Sigmoid colon (tissue), 7 donors: ENCODE measurements around the gene KCNH5. TPM values are rescaled to one million over a fixed set of nuclear protein-coding genes. Genes with fewer than 3 reads are reported as not detected.

Source experiments
- DNase-seq: peaks from one replicate; pipeline ENCODE4 v3.0.0-alpha.2; 2019
- H3K27ac ChIP-seq, 4 donors: fragments of 200-600 bp; sonication (generic); one replicate each; pipeline ENCODE4 v1.5.1; 2016 to 2019; ENCODE audit warnings: mild to moderate bottlenecking in 1 of 4
- H3K27me3 ChIP-seq, 3 donors: fragments of 200-600 bp; sonication (generic); one replicate each; pipeline ENCODE4 v1.5.1; 2019; ENCODE audit warnings: mild to moderate bottlenecking in 1 of 3
- H3K36me3 ChIP-seq, 4 donors: fragments of 200-600 bp; sonication (generic); one replicate each; pipeline ENCODE4 v1.5.1; 2016 to 2019
- H3K4me1 ChIP-seq, 4 donors: fragments of 200-600 bp; sonication (generic); one replicate each; pipeline ENCODE4 v1.5.1; 2017 to 2019
- H3K4me3 ChIP-seq, 4 donors: fragments of 200-600 bp; sonication (generic); one replicate each; pipeline ENCODE4 v1.5.1; 2017 to 2019; ENCODE audit warnings: mild to moderate bottlenecking in 2 of 4, moderate library complexity in 1 of 4
- H3K9me3 ChIP-seq, 4 donors: fragments of 200-600 bp in 3 of 4; sonication (generic) in 3 of 4; one replicate each; pipeline versions ENCODE4 v1.5.1 to v1.6.1; 2013 to 2019
- CTCF ChIP-seq, 4 experiments: fragments of 450-650 bp in 3 of 4; fragments of 200-600 bp in 1 of 4; IDR thresholded peaks; one replicate each; pipeline ENCODE4 v1.5.1; 2016 to 2019; ENCODE audit warnings: antibody characterized with exemption in 4 of 4, mild to moderate bottlenecking in 3 of 4, moderate library complexity in 2 of 4
- EP300 ChIP-seq, 4 donors: sonication (generic); formaldehyde crosslinking; IDR thresholded peaks; one replicate each; pipeline ENCODE4 v1.6.1; 2017; ENCODE audit warnings: antibody characterized with exemption in 4 of 4
- POLR2A ChIP-seq, 2 donors: fragments of 450-650 bp; IDR thresholded peaks; one replicate each; pipeline ENCODE4 v1.6.1; 2016; ENCODE audit warnings: antibody characterized with exemption in 2 of 2, mild to moderate bottlenecking in 2 of 2, moderate library complexity in 2 of 2
- POLR2AphosphoS5 ChIP-seq, 4 donors: sonication (generic); formaldehyde crosslinking; IDR thresholded peaks; one replicate each; pipeline ENCODE4 v1.6.1; 2017; ENCODE audit warnings: antibody characterized with exemption in 4 of 4
- WGBS, 2 donors: extraction: QIAGEN DNeasy Blood & Tissue Kit; methylation state at CpG; one replicate each; pipeline ENCODE4 v1.1.7; 2013; 5-methylcytosine and 5-hydroxymethylcytosine counted together
- intact Hi-C: fragments of 100-400 bp; cut with DNase I; formaldehyde crosslinking; loops from one replicate; pipeline ENCODE4 v1.15.1; 2023
- polyA plus RNA-seq, 3 donors: library from polyadenylated mRNA; stranded (reverse); fragments of 200-250 nt; gene quantifications; one replicate each; pipeline ENCODE4 v1.2.3, GENCODE V29; 2013
- total RNA-seq, 4 donors: library from RNA; depleted of rRNA; stranded (reverse); fragments of >200 nt; gene quantifications; one replicate each; pipeline ENCODE4 v1.1.0, GENCODE V29; 2016
- donor health status: healthy with polysubstance abuse.
- donor health status: Bipolar disorder and iron deficiency.
- donor health status: healthy.

The KCNH5 gene
- total and polyA plus RNA-seq, 7 donors = 0.09 to 0.36 (median 0.27) TPM; not detected in 2

DNA sequence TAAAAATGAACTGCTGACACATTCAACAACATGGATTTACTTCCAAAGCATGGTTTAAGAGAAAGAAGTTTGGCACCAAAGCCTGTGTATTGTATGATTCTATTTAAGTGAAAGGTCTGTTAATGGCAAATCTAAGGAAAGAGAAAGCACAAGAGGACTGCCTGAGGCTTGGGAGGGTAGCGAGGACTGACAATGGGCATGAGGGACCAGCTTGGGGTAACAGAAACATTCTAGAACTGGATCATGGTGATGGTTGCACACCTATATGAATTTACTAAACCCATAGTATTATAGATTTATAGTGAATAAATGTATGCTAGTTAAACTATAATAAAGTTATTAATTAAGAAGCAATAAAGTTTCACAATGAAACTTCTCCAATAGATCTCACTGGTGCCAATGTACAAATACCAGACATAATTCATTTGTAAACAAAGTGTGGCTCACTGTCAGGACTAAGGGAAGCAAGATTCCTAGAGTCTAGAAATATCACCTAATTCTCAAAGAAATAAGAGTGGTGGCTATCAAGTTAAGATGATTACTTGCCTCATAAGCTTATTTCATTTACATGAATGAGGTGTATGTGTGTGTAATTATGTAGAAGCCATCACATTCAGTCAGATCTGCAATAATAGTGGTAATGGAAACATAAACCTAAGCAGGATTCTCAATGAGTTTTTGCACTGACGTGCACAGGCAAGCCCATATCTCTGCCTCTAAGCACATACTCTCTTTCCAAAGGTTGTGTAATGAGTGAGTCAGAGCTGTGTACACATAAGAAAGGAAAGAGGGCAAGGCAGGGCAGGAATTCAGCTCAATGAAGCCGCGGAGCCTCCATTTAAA, 353.4 kb downstream of the KCNH5 start:
- WGBS, 2 donors = 33 to 60% methylated on average over 4 of the region's 4 CpGs
- H3K9me3 ChIP-seq = no peaks in the 10 kb centered on the region
- H3K36me3 ChIP-seq = no peaks in the 10 kb centered on the region
- no peak overlapping the region for H3K4me3 ChIP-seq
- no peaks in the 10 kb centered on the region for H3K27me3 ChIP-seq
- H3K27ac ChIP-seq = peak overlapping the region in 1 of 4 donors; percentile 35
- TF ChIP-seq CTCF (IDR thresholded peaks at IDR 0.05) = no peak
- no peak for TF ChIP-seq POLR2A (IDR thresholded peaks at IDR 0.05)
- TF ChIP-seq POLR2AphosphoS5 (IDR thresholded peaks at IDR 0.05) = no peak
- no peak for TF ChIP-seq EP300 (IDR thresholded peaks at IDR 0.05)
- intact Hi-C loops = no loop called here
- no peaks in the 10 kb centered on the region for H3K4me1 ChIP-seq
- no peak for DNase-seq

GRCh38 chr14:62689733-62690132, 355.5 kb downstream of the KCNH5 start:
- H3K27me3 ChIP-seq = no peaks in the 10 kb centered on the region
- TF ChIP-seq CTCF (IDR thresholded peaks at IDR 0.05) = no peak
- TF ChIP-seq POLR2A (IDR thresholded peaks at IDR 0.05) = no peak
- TF ChIP-seq POLR2AphosphoS5 (IDR thresholded peaks at IDR 0.05) = no peak
- TF ChIP-seq EP300 (IDR thresholded peaks at IDR 0.05) = no peak
- no peak for DNase-seq
- 21 to 52% methylated on average over 1 of the region's 1 CpG for WGBS, 2 donors
- no peaks in the 10 kb centered on the region for H3K36me3 ChIP-seq
- H3K4me3 ChIP-seq = no peak overlapping the region
- H3K9me3 ChIP-seq = no peaks in the 10 kb centered on the region
- no peaks in the 10 kb centered on the region for H3K4me1 ChIP-seq
- intact Hi-C loops = no loop called here
- no peak overlapping the region for H3K27ac ChIP-seq

- intact Hi-C loops = no loop called here
- WGBS, 2 donors = 83 to 94% methylated on average over 2 of the region's 2 CpGs
- no peak for DNase-seq
Measured at GRCh38 chr14:62687818-62688217, 357.4 kb downstream of the KCNH5 start.

GRCh38 chr14:62684376-62684775, 360.9 kb downstream of the KCNH5 start:
- H3K4me1 ChIP-seq = no peaks in the 10 kb centered on the region
- TF ChIP-seq POLR2A (IDR thresholded peaks at IDR 0.05) (no peak), EP300 (IDR thresholded peaks at IDR 0.05) (no peak), POLR2AphosphoS5 (IDR thresholded peaks at IDR 0.05) (no peak), CTCF (IDR thresholded peaks at IDR 0.05) (no peak)
- no peak overlapping the region for H3K4me3 ChIP-seq
- H3K36me3 ChIP-seq = no peaks in the 10 kb centered on the region
- H3K27me3 ChIP-seq = no peaks in the 10 kb centered on the region
- intact Hi-C loops = no loop called here
- DNase-seq = no peak
- no peak overlapping the region for H3K27ac ChIP-seq
- no peaks in the 10 kb centered on the region for H3K9me3 ChIP-seq
- WGBS, 2 donors = 78 to 81% methylated on average over 2 of the region's 2 CpGs

More at GRCh38 chr14:62687818-62688217, 357.4 kb downstream of the KCNH5 start:
- Histone ChIP-seq H3K36me3 (no peaks in the 10 kb centered on the region), H3K4me1 (no peaks in the 10 kb centered on the region), H3K27me3 (no peaks in the 10 kb centered on the region), H3K4me3 (no peak overlapping the region), H3K27ac (no peak overlapping the region), H3K9me3 (no peaks in the 10 kb centered on the region)
- TF ChIP-seq CTCF (IDR thresholded peaks at IDR 0.05) (no peak), POLR2A (IDR thresholded peaks at IDR 0.05) (no peak), EP300 (IDR thresholded peaks at IDR 0.05) (no peak), POLR2AphosphoS5 (IDR thresholded peaks at IDR 0.05) (no peak)
